HuH-7 (cell line): Measurements from ENCODE around the gene ZBTB25.

ENCODE experiments used
- DNase-seq: peaks from one replicate; pipeline ENCODE4 v3.0.0; 2011; ENCODE audit warnings: low spot score

The ZBTB25 gene

DNA sequence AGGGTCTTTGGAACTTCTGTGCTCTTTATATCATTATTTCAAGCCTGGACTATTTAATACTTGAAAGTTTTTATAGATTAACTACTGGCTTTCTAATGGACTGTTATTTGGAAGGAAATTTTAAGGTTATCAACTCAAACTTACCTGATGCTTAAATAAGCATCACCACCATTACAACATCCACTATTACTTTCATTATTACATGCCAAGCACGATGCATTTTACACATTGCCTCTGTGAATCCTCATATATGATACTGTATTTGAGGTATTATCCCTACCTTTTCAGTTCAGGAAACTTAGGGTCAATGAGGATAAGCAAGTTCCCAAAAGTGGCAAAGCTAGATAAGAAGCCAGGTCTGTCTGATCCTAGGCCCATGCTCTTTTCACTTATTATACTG lies 13.3 kb upstream of the ZBTB25 start:
- DNase-seq, result no peak

GRCh38 chr14:64515053-64515452 lies 11.4 kb upstream of the ZBTB25 start:
- no peak for DNase-seq

DNA sequence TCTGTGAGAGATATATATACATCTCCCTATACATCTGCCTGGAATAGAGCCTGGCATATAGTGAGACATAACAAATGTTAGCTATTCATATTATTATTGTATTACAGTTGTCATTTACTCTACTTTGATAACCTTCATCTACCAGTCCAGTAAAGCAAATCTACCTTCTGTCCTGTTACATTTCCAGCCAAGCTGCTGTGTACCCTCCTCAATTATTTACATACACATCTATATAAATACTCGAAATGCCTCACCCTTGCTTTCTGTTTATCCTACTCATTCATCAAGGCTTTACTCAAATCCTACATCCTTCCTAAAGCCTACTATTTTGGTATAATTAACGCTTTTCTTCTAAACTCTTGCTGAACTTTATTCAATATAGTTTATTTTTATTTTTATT lies 9.6 kb upstream of the ZBTB25 start:
- no peak for DNase-seq

DNA sequence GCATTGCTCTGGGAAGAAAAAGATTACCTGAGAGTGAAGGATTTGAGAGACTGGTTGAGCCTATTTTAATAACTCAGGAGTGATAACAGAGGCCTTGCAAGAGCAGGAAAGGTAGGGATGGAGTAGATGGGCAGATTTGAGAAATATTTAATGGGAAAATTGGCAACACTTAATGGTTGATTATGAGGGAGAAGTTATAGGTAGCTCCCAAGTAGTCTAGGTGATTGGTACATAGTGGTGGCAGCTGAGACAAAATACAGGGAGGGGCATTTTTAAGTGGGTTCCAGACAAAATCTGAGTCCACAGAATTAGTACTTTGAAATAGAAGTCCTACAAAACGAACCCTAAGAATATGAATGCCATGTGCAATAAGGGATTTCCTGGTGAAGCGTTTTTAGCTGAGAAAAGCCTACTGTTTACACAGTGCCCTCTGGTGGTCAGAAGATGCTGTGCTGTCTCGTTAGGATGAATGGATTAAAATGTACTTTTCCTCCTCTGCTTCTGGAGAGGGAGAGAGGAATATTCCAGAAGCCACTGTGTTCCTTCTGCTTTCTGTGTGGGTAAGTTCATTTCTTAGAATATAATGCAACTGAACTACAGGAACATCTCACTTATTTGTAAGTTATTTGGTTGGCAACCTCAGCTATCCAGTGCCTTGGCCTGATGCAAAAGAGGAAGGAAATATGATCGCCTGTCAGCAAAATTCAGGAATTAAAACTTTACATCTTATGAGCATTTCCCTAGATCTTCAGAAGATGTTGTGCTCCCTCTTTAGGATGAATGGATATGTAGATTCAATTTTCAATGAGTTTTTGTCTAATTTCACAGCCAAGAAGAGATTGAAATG lies 7.4 kb upstream of the ZBTB25 start:
- peak; percentile 24 for DNase-seq

DNA sequence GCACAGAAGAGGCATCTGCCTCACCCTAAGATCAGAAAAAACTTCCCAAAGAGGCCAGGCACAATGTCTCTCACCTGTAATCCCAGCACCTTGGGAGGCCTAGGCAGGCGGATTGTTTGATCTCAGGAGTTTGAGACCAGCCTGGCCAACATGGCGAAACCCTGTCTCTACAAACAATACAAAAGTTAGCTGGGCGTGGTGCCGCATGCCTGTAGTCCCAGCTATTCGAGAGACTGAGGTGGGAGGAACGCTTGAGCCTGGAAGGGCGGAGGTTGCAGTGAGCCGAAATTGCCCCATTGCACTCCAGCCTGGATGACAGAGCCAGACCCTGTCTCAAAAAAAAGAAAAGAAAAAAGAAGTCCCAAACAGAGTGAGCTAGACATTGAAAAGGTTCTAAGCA lies 5.4 kb upstream of the ZBTB25 start:
- DNase-seq, result no peak

DNA sequence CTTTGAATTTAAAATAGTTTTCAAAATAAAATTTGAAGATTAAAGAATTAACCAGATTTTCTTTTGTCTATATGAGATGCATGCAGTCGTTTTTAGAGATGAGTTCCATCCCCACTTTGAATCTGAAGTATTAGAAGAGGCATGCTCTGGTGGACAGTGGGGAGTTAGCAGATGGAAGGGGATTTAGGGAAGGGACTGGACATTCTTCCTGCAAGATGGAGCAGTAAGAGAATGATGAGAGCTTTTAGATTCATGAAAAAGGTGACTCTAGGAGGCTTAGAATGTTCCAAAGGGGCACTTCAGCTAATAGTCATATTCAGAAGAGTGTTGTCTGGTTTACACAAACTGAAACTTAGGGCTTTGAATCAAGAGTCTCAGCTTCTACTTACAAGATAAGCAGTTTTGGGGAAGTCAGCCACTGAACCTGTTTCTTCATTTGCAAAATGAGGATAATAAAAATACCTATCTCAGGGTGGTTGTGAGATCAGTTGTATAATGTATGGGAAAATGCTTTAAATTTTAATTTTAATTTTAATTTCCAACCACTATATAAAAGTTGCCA lies 4.7 kb upstream of the ZBTB25 start:
- no peak for DNase-seq

DNA sequence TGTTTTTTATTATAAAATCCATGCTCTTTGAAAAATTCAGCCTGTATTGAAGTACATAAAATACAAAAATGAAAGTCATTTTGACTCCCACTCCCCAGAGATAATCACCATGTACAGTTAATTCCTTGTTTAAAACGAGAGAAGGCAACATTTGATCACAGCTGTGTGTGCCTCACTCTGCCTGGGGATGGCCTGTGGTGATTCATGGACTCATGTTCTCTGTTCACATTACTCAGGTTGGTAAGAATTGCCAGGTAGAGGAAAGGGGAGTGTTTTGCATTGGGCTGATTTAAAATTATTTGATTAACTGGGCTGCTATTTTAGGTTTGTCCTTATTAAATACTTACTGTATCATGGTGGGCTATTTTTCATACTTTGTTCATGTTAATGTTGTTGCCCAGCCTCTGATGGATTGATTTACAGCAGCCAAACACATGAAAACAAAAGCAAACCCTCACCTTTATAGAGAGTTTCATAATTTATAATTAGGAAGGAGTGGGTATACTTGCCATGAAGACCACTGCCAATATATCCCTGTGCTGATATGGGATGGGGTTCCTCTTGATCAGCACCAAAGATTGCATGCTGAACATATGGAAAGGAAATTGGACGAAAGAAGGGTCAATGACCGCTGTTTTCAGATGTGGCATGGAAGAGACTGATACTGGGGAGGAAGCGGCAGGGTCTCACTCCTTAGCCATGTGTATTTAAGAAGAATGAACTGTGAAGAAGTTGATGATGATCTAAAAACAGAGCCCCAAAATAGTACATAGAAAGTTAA lies 3.9 kb upstream of the ZBTB25 start:
- DNase-seq, result no peak

DNA sequence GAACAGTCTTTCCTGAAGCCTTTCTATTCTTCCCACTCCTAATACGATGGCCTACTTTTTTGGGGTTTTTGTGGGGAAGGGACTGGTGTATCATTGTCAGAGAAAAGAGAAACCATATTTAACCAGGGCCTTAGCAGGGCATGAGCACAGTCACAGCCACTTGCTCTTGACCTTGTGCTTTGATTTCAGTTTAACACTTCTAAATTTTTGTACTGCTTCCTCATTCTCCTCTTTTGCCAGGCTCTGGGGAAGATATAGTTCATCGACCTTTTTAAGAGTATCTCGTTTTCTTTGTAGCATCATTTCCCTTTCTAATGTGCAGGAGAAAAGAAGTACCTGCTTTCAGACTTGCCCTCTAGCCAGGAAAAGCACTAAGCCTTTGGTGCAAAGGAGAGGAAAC lies 3.1 kb upstream of the ZBTB25 start:
- DNase-seq, result no peak

- DNase-seq, result peak; percentile 64
Measured at GRCh38 chr14:64504897-64505794, 1.5 kb upstream of the ZBTB25 start.

GRCh38 chr14:64504310-64504896 lies 765 bp upstream of the ZBTB25 start, which contains the start of gene ZBTB1:
ZBTB1 (plus strand) TSS chr14:64504770; CDS start chr14:64521505, 16,735 bp downstream.
- DNase-seq, result peak; percentile 56

DNA sequence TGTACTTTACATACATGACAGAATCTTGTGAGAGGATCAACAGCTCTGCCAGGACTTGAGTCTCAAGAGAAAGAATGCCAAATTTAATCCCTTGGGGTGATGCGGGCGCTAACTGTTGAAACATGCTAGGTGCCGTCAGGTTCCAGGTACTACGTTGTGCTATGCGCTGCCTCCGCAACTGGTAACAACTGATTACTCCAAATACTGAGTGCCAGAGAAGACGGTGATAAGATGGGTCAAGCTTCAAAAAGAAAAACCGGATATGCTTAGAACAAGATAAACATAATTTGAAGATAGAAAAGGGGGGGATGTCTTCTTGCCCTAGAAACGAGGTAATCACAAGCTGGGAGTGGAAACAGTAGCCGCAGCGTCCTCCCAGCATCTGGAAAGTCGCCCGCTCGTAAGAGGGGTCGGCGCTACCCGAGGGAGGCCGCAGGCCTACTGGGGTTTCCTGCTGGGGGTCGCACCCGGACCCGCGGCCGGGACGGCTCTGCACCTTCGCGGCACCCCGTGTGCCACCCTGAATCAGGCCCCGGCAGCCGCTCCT lies 678 bp downstream of the ZBTB25 start:
- no peak for DNase-seq

DNA sequence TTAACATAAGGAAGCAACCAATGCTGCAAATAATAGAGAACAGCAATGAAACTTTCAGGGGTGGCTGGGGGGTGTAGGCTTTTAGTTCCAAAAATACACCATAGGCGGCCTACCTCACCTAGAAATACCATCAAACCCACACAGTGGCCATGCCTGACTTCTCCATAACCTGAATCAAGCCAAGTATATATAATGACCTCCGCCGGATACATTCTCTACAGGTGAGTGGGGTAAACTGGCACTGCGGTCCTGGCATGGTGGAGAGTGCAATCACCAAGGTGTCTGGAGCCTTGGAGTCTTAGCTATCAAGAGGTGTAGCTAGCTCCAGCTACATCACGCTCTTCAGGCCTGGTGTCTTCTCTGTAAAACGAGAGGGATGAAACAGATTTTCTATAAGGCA lies 1.2 kb downstream of the ZBTB25 start:
- no peak for DNase-seq

- DNase-seq, result peak; percentile 52
Measured at GRCh38 chr14:64501411-64502171, 2.0 kb downstream of the ZBTB25 start.

- DNase-seq, result no peak
Measured at GRCh38 chr14:64500088-64500487, 3.5 kb downstream of the ZBTB25 start.

GRCh38 chr14:64496764-64497163 lies 6.9 kb downstream of the ZBTB25 start:
- DNase-seq, result no peak

GRCh38 chr14:64495252-64495651 lies 8.4 kb downstream of the ZBTB25 start:
- DNase-seq, result no peak

DNA sequence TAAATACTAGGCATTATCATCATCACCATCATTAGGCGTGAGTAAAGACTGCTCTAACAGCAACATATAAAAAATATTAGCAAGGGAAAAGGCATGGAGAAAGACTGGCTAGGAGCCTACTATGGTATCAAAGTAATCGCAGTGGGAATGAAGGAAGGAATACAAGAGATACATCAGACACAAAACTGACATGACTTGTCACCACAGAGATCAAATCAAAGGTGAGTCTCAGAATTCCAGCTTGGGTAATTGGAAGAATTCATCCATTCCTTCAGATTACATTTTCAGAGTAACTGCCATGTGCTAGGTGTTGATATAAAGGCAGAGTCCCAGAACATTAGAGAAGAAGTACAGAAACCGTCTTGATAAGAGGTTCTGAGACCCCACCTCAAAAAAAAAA lies 10.2 kb downstream of the ZBTB25 start:
- no peak for DNase-seq

DNA sequence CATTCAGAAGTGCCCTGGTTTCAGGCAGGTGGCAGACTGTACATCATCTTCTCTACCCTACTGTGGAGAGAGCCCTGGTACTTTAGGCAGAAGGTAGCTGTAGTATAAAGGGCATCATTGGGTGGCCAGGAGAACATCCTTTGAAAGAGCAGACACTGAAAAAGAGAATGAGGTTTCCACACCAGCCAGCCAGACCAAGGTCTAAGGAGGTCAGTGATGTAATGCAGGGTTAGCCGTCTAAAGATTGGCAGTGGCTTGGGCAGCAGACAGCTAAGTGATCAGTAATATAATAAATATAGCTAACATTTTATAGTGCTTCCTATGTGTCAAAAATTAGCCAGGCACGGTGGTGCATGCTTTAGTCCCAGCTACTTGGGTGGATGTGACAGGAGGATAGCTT lies 12.0 kb downstream of the ZBTB25 start:
- DNase-seq, result no peak

GRCh38 chr14:64488590-64489099 lies 15.0 kb downstream of the ZBTB25 start:
- DNase-seq, result no peak

- no peak for DNase-seq
Measured at GRCh38 chr14:64478634-64479250, 24.9 kb downstream of the ZBTB25 start.
